ENCODE results near the gene TGFB1. TPM values are rescaled to one million over a fixed set of nuclear protein-coding genes. Genes with fewer than 3 reads are reported as not detected.

The TGFB1 gene
- total and polyA plus RNA-seq, 12 donors: 9.7 to 44.9 (median 13.9) TPM

DNA sequence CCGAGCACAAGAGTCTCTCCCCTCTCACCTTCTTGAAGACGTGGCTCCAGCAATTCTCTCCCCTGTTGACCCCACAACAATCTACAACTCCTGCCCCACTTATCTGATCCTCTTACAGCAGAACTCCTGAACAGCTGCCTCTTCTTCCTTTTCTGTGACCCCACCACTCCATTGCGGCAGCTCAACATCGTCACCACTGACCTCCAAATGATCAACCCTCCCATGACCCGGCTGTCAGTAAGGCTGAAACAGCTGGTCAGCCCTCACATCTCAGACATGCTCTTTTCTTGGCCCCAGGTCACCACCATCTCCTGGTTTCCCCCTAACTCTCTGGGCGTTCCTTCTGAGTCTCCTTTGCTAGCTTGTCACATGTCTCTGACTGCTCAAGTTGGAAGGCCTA lies 41.6 kb upstream of the TGFB1 start:
- no peak overlapping the region for H3K27ac ChIP-seq
- ATAC-seq (no peak), DNase-seq (no peak)
- TF ChIP-seq, protein P1, sequence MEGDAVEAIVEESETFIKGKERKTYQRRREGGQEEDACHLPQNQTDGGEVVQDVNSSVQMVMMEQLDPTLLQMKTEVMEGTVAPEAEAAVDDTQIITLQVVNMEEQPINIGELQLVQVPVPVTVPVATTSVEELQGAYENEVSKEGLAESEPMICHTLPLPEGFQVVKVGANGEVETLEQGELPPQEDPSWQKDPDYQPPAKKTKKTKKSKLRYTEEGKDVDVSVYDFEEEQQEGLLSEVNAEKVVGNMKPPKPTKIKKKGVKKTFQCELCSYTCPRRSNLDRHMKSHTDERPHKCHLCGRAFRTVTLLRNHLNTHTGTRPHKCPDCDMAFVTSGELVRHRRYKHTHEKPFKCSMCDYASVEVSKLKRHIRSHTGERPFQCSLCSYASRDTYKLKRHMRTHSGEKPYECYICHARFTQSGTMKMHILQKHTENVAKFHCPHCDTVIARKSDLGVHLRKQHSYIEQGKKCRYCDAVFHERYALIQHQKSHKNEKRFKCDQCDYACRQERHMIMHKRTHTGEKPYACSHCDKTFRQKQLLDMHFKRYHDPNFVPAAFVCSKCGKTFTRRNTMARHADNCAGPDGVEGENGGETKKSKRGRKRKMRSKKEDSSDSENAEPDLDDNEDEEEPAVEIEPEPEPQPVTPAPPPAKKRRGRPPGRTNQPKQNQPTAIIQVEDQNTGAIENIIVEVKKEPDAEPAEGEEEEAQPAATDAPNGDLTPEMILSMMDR (IDR thresholded peaks at IDR 0.05): no peak
- H3K4me3 ChIP-seq: no peak overlapping the region
- H3K4me1 ChIP-seq: peaks cover 14 to 35% (median 26%) of the 10 kb centered on the region in 9 donors
- intact Hi-C loops (cut with DNase I): loop anchor here in 5 of 10 donors (2.0 to 5.0 kb wide), 4 partner anchors 31 to 47 kb away; partner anchors contain the start of genes DMAC2 (in 2 of the 5), B9D2 (in 1 of the 5) and ERICH4 (in 1 of the 5)
- H3K36me3 ChIP-seq: peaks cover 0 to 23% (median 13%) of the 10 kb centered on the region in 9 donors
- no peaks in the 10 kb centered on the region for H3K9me3 ChIP-seq
- H3K27me3 ChIP-seq: no peaks in the 10 kb centered on the region
- WGBS, 2 donors: 68 to 75% methylated on average over 6 of the region's 6 CpGs

DNA sequence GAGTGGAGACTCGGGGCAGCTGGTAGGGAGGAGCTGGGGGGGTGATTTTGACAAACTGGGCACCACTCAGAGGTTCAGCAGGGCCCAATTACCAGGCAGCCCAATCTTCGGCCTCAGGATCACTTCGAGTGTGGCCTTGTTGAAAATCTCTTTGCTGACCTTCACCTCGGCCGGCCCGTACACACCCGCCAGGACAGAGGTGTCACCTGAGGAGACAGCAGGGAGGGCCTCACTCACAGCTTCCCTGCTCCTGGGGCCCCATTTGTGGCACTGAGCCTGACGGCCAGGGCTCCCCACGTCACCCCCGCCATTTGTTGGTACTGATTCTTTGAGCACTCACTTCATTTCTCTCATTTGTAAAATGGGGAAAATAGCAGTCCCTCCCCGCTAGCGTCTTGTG lies 39.1 kb upstream of the TGFB1 start:
- no peaks in the 10 kb centered on the region for H3K9me3 ChIP-seq
- H3K27ac ChIP-seq: no peak overlapping the region
- peaks cover 3 to 15% (median 12%) of the 10 kb centered on the region in 9 donors for H3K4me1 ChIP-seq
- peaks cover 0 to 46% (median 15%) of the 10 kb centered on the region in 9 donors for H3K36me3 ChIP-seq
- no peaks in the 10 kb centered on the region for H3K27me3 ChIP-seq
- TF ChIP-seq, protein P1 (IDR thresholded peaks at IDR 0.05): no peak
- no peak for ATAC-seq
- 68 to 74% methylated on average over 12 of the region's 12 CpGs for WGBS, 2 donors
- H3K4me3 ChIP-seq: no peak overlapping the region
- intact Hi-C loops (cut with DNase I): loop anchor here in 1 of 10 donors (5.0 kb wide), 1 partner anchor 35 kb away; no protein-coding TSS in a partner anchor
- DNase-seq: no peak

DNA sequence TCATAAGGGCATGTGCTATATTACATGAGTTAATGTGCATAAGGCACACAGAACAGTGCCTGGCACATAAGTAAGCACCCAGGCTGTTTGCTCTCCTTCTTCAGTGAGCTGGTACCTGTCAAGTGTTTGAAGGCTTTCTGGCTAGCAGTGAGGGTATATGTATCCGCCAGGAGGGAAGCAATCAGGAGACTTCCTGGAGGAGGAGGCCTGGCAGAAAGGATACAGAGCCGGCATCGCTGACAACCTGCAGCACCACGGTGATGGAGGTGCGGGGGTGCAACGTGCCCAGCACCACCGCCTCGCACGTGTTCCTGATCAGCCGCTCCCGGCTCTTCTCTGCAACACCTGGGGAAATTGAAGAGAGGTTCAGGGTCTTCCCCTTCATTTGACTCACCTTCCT lies 37.9 kb upstream of the TGFB1 start:
- TF ChIP-seq, protein P1 (IDR thresholded peaks at IDR 0.05): no peak
- Histone ChIP-seq H3K36me3 (peaks cover 0 to 58% (median 20%) of the 10 kb centered on the region in 9 donors), H3K27ac (no peak overlapping the region), H3K27me3 (no peaks in the 10 kb centered on the region), H3K9me3 (no peaks in the 10 kb centered on the region), H3K4me3 (no peak overlapping the region), H3K4me1 (peaks cover 0 to 10% (median 8%) of the 10 kb centered on the region in 9 donors)
- DNase-seq: no peak
- WGBS, 2 donors: 88 to 93% methylated on average over 11 of the region's 11 CpGs
- no peak for ATAC-seq
- intact Hi-C loops (cut with DNase I): loop anchor here in 1 of 10 donors (5.0 kb wide), 1 partner anchor 34 kb away; no protein-coding TSS in a partner anchor

DNA sequence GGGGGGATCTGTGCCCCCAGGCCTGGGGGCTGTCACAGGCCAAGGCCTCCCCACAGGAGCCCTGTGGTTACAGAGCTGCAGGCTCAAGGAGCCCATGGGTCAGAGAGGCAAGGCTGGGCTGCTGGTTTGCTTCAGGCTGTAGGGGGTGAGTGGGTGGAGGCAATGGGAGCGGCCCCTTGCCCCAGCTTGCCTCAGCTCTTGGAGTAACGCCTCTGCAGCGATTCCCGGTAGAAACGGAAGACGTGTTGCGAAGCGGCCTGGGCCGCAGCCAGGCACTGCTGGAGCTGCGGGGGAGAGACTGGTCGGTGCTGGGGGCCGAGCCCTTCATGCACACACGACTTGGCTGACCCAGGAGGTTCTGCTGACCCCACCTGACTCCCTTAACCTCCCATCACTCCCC lies 32.7 kb upstream of the TGFB1 start:
- intact Hi-C loops (cut with DNase I): no loop called here
- ATAC-seq (peak in 5 of 8 donors; percentile 16 to 65 (median 33)), DNase-seq (no peak)
- Histone ChIP-seq H3K4me3 (no peak overlapping the region), H3K27ac (no peak overlapping the region), H3K27me3 (no peaks in the 10 kb centered on the region), H3K36me3 (peaks cover 0 to 83% (median 19%) of the 10 kb centered on the region in 9 donors), H3K9me3 (no peaks in the 10 kb centered on the region), H3K4me1 (no peaks in the 10 kb centered on the region)
- WGBS, 2 donors: 85 to 86% methylated on average over 13 of the region's 13 CpGs
- TF ChIP-seq, protein P1 (IDR thresholded peaks at IDR 0.05): no peak

All from heart right ventricle (tissue), 16 donors.